COLO829 (cell line): ENCODE results near the gene MYOF.
A peak's percentile ranks its signal among the peaks of the same experiment; 100 is the strongest.
"Not testable (repeated sequence)": the region's sequence is repeated elsewhere in the genome, so short reads cannot be mapped to it uniquely, and the experiment has no call there.

ENCODE experiments used
- DNase-seq: peaks from one replicate; pipeline ENCODE4 v3.0.0; 2012; ENCODE audit warnings: low spot score

The MYOF gene

GRCh38 chr10:93288679-93289634 is 193.2 kb downstream of the MYOF start:
- peak; percentile 81 for DNase-seq

- no peak for DNase-seq
These were observed 194.4 kb downstream of the MYOF start for GRCh38 chr10:93287775-93288174.

DNA sequence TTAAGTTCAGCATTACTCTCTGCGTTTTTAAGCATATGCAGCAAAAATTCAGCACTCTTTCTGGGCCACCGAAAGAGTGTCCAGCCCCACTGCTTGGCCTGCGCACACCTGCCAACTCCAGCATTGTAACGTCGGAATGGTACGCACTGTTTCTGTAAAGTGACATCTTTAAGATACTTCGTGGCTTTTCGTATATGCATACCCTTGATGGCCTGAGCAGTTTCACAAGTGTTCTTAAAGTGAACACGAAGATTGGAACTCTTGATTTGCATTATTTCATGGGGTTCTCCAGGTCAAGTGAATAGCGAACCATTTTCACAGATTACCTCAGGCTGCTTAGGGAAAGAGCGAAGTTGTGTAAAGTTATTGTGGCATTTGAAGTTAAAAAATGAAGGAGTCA is 197.9 kb downstream of the MYOF start:
- not testable (repeated sequence) for DNase-seq

DNA sequence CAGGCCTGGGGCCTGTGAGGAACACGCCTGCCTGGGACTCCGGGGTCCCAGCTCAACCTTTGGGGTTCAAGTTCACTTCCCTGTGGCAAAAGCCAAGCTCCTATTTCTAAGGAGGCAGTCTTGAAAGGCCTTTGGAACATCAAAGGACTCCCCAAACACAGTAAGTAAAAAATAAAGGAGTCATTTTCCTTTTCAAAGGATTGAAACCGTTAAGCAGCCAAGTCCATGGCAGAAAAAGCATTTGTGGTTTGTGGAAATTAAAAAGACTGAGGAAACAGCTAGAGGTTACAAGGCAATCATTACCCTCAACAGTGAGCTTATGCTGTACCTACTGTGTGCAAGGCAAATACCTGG is 200.8 kb downstream of the MYOF start:
- no peak for DNase-seq

DNA sequence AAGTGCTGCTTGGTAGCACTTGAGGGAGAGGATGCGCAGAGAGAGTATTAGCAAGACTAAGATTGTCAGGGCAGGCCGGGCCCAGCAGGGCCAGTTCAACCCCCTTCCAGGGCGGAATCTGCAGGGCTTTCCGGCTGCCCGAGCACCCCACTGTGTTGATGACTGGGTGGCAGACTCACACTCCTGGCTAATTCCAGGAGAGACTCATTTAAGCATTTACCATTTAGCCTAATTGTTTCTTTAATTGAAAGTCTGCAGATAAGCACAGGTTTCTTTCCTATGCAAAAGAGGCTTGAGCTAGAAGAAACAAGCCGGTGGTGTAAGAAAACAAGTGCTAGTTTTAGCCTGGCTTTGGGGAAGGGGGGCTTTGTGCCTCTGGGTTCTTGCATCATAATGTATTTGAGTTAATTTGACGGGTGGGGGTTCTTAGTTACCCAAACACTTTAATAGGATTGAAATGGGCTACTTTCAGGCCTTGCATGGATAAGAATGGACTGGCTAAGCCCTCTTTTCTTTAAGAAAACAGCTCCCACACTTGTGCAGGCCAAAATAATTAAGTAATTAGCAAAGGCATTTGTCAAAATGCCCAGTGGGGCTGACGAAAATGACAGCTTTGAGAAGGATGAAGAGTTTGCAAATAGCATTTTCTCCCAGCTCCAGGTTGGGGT is 201.3 kb downstream of the MYOF start:
- no peak for DNase-seq

GRCh38 chr10:93280121-93280698 is 201.9 kb downstream of the MYOF start:
- DNase-seq: no peak

- DNase-seq: no peak
These were observed 204.8 kb downstream of the MYOF start for GRCh38 chr10:93277360-93277759.

DNA sequence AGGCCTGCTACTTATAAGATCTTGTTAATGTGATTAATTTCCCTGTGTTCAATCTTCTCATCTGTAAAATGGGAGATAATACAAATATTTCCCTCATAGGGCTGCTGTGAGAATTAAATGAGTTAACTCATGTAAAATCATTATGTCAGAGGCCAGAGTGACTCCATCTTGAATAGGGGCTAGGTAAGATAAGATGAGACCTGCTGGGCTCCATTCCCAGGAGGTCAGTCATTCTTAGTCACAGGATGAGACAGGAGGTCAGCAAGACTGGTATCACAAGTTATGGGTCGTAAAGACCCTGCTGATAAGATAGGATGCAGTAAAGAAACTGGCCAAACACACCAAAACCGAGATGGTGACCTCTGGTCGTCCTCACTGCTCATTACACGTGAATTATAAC is 207.7 kb downstream of the MYOF start:
- DNase-seq: no peak

DNA sequence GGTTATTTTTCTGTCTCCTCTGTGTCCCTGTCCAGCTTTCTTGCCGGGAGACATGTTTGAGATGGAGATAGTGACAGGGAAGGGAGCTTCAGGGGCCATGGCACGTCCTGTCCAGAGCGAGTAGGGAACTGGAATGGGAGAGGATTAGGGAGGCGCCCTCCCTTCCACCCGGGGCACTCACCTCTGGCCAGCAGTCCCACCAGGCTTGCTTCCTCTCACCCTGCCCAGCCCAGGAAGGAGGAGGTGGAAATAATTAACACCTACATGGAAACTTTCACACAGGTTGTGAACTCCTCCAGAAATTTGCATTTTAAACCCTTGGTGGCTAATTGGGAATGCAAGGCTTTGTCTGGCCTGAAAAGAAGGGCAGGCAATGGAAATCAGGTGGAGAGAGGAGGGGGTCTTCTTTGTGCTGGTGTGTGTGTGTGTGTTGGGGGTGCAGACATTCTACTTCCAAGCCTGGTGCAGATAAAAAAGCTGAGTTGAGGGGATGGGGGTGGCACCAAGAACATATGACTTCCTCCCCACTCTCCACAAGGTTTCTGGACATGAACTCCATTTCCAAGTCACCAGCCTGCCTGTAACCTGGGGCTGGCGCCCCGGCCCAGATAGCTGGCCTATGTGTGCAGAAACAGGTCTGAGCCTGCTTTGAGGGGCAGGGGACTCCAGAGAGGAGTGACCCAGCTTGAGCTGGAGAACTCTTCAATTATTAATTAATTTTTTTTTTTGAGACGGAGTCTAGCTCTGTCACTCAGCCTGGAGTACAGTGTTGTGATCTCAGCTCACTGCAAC is 209.1 kb downstream of the MYOF start:
- no peak for DNase-seq

DNA sequence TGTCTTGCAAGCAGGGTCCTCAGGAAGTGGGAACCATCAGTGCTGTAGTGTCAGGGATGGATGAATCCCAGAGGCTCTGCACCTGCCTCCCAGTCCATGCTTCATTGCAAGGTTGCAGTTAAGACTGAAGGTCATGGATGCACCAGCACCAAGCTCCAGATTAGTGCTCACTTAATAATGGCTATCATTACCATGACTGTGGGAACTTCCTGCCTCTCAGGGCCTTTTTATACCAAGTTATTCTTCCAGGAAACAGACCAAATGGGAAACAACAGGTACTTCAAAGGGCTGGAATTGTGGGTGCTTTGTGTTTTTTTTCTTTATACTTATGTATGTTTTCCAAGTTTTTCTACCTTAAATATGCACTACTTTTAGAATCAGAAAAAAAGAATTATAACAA is 210.8 kb downstream of the MYOF start:
- no peak for DNase-seq

DNA sequence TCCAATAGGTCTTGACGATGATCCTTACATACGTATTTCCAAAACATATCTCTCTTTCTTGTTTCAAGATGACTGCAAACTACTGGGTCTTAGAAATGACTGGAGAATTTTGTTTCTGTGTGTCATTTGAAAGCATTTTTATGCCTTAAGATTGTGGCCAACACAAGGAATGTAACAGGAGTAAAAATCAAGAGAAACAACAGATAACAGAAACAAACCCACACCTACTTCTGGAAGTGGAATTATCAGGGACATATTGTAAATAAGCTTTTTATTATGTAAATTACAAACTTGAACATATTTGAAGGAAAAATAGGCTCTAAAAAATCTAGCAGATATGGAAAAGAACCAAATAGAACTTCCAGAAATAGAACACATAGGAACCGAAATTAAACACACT is 212.9 kb downstream of the MYOF start:
- no peak for DNase-seq

GRCh38 chr10:93268021-93268420 is 214.1 kb downstream of the MYOF start:
- no peak for DNase-seq

GRCh38 chr10:93267521-93267920 is 214.6 kb downstream of the MYOF start:
- DNase-seq: no peak

DNA sequence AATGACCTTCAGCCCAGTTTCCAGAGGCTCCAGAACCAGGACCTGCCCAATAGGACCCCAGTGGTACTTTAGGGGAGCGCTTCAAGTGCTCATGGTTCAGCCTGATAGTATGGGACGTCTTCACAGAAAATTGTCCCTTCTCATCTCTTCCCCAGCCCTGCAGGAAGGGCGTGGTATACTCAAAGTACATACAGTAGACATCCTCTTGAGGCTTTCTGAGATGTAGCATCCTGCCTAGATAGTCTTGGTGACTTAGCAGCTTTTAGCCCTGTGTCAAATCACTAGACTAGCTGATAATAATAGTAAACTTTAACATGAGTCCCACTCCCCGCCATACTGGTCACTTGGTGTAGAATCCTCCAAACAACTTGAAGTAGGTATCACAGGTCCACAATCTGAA is 215.3 kb downstream of the MYOF start:
- no peak for DNase-seq

DNA sequence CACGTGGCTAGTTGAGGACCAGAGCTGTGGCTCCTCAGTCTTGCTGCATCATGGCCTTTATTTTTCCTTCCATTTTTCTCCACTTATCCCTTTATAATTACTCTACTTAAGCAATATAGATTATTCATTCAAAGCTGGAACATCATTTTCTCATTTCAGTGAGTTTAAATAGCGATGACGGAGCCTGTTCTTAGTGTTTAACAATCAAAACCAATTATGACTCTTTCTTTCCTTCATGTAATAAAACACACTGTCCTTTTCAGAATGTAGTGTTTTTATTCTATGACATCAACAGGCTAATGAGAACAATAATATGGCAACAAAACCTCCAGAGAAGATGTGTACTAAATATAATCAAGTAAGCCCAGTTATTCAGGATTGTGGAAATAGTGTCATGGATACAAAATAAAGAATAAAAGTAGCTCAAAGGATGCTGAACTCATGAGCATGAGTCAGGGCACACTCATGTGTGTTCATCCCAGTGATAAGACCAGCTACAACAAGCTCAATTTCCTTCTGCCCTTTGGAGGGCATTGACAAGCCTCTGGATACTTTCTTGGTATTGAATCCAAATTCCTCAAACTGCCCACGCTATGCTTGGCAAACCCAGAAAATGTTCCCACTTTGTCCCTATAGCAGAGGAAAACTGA is 220.0 kb downstream of the MYOF start:
- DNase-seq: peak; percentile 14

- DNase-seq: no peak
These were observed 221.0 kb downstream of the MYOF start for GRCh38 chr10:93261089-93261488.

- DNase-seq: no peak
These were observed 223.0 kb downstream of the MYOF start for GRCh38 chr10:93259126-93259525.
